GM21447 (cell line): ENCODE results near the gene MS4A15.
"Not testable (repeated sequence)": the region's sequence is repeated elsewhere in the genome, so short reads cannot be mapped to it uniquely, and the experiment has no call there.

Experiments
- ATAC-seq: cut with Tn5 transposase; IDR thresholded peaks from one replicate; pipeline ENCODE4 v1.9.1; 2021; ENCODE audit not compliant: unreplicated experiment

MS4A15 gene

DNA sequence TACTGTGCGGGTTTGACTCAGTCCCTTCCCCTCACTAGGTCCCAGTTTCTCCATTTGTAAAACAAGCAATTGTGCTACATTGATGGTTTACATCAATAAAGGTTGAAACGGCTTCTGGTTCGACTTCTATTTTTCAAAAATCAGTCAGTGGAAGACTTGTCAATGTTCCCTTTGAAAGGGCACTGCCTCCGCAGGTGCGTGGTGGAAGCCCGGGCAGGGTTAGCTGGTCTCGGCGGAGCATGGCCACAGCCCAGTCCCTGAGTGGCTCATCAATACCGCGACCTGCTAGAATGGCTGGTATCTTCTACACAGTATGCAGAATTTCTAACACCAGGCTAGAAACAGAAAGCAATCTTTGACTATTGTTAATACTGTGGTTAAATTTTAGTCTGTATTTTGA is 44.5 kb downstream of the MS4A15 start:
- ATAC-seq = no peak

DNA sequence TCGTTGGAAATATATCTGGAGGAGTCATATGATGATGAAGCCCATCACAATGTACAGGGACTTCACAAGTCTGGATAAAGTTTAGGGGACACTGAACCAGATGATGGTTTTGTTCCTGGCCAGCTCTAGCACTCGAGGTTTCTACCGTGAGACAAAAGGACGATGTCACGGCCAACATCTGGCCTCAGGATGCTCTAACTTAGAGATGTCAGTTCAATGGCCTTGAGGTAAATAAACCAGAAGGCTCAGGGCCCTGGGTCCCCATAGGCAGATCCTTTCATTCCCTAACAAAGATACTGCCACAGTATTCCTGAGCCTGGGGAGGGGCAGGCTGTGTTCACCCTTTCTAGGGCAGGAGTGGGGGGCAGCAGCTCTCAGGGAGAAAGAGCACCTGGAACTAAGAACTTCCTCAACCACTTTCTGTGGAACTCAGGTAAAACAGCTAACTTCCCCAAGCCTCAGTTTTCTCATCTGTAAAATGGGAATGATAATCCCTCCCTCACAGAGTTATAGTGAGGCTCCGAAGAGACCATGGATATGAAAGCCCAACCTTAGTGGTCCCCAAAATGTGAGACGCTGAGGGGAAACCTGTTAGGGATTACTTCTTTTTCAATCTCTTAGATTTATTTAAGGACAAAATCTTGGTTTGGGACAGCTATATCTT is 46.7 kb downstream of the MS4A15 start:
- no peak for ATAC-seq

DNA sequence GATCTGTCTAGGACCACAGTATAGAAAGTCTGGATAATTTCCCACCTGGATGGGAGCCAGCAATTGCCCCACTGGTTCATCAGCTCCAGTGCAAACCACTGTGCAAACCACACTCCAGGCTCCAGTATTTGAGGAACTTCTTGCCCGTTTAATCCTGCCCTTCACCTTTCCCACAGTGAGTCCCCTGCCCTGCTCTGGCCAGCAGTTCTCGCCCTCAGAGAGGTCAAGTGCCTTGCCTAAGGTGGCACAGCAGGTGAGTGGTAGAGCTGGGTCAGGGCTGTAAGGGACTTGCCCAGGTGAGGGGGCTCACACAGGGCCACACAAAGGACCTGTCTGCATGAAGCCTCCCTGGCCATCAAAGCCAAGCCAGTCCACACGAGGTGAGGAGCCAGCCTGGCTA is 52.6 kb downstream of the MS4A15 start:
- ATAC-seq = no peak

DNA sequence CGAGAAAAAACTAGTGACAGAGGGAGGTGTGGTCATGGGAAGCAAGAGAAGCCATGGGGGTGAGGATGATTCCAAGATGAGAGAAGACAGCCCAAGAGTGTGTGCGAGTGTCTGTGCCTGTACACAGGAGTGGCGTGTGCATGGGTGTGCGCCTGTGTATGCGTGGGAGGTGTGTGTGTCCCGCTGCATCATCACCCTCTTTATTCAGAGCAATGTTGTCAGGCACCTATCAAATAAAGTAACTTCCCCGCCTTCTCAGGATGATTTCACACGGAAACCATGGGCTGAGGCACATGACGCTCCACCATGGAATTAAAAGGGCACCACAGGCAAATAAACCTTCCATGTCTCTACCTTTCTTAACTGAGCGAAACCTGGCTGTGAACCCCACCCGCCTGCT is 53.0 kb downstream of the MS4A15 start:
- ATAC-seq = no peak

DNA sequence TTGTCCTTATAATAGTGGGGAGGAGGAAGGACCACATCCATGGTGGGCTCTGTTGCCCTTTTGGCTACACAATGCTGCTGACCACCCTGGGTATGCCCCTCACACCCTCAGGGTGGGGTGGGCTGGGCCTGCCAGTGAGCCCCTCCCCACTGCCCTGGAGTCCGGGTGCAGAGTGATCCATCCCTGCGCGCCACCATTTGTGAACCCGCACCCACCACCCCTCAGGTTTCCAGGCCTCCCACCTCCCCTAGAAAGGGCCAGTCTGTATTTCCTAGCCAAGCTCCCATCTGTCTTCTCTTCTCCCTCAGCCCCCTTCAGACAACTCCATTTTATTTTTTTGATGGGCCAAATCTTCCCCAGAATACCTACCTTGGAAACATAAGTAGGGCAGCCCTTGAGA is 53.5 kb downstream of the MS4A15 start:
- ATAC-seq = no peak

DNA sequence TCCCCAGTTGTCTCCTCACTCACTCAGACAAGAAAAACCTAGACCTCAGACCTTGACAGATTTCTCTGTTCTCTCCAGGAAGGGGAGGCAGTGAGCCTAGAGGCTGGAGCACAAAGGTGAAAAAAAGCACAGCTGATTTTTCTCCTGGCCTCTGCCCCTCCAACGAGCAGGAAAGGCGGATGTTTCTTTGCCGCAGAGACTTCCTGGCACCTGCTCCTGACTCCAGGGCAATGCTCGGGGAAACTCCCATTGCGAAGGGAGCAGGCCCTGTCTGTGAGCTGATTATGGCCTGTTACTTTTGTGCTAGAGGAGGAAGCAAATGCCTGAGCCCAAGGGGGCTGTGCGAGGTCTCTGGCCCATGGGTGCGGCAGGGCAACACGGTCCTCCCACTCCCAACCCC is 53.9 kb downstream of the MS4A15 start:
- no peak for ATAC-seq

DNA sequence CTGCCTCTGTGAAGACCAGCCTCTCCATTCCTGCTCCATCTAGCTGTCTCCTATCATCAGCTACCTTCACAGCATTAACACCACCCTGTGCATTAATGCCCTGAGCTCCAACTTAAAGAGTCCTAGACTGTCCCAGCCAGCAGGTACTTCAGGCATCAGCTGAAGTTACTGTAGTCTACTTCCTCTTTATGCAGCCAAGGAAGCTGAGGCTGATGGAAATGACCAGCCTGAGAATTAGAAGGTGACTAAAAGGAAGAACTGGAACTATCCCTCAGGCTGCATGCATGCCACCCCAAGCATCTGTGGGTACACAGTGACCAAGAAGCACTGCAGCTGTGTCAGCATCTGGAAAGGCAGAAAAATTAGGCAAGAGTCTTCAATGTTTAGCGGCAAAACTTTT is 56.7 kb downstream of the MS4A15 start:
- no peak for ATAC-seq

DNA sequence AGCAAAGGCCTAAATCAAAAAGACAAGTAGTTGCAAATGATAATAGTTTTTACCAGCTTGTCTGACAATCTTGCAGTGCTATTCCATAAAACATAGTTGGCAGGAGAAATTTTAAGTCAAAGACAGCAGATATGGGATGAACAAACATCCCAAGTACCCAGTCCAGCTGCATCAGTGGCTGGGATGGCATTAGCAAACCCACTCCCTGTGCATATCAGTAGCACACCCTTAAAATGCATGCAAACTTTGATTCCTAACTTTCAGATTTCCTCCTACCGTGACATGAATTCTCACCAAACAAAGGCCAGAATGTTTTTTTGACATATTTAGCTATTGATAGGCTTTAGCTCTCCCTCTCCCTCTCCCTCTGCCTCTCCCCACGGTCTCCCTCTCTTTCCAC is 57.4 kb downstream of the MS4A15 start:
- no peak for ATAC-seq

DNA sequence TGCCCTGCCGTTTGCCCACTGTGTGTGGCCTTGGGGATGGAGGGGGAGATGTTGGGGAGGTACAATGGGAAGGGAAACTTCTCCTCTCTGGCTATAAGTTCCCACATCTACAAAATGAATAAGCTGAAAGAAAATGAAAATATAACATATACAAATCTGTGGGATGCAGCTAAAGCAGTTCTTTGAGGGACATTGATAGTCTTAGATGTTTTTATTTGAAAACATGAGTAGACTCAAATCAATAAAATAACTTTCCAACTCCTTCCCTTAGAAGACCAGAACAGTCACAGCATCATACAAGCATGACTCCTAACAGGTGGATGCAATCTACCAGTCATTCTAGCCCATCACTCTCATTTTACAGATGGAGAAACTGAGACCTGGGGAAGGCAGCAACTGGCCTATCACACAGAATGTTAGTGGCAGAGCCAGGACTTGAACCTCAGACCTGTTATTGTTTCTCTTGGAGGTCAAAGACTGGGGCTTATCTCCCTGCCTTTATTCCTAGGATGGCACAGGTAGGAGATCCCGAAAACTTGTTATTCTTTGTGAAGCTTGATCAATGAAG is 60.0 kb downstream of the MS4A15 start:
- no peak for ATAC-seq

DNA sequence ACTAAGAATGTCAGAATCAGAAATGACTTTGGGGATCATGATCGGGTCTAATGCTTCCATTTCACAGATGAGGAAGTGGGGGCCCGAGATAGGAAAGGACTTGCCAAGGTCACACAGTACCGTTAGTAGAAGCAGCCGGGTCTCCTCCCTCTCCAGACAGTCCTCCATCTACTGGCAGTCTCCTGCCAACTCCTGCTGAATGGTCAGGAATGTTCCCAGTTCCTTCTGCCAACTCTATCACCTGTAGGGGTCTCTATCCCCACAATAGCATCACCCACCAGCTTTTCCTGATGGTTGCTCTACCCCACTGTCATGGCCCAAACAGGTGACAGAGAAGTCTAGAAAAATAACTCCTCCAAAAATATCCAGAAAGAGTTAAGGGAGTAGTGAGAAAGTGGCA is 61.4 kb downstream of the MS4A15 start:
- ATAC-seq = no peak

DNA sequence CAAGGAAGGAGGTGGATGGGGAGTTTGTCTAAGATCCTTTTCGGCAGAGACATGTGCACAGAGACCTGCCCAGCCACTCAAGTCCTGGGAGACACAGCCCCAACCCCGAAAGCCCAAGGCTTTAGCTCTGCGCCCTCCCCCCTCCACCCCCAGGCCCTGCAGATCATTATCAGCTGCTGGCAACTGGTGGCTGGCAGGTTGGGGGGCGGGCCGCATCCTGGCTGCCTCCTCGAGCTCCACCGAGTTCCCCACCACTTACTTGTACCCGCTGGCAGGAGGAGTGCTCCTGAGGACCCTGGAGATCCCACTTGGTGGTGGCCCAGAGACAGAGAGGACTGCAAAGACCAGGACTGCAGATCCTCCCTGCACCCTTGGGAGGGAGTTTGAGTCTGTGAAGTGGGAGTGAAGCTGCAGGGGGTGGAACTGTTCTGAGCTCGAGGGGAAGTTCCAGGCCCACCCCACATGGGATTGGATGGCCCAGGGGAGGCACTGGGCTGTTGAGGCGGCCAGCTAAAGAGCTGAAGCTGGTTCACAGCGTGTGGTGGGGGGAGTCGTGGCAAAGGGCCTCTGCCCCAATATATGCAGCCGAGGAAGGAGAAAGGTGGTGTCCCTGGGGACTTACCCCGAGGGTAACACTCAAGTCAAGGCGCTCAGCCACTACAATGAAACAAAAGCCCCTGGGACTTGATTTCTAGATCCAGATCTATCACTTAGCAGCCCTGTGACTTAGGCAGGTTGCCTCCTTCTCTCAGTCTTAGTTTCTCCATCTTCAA is 65.3 kb downstream of the MS4A15 start:
- ATAC-seq = no peak

DNA sequence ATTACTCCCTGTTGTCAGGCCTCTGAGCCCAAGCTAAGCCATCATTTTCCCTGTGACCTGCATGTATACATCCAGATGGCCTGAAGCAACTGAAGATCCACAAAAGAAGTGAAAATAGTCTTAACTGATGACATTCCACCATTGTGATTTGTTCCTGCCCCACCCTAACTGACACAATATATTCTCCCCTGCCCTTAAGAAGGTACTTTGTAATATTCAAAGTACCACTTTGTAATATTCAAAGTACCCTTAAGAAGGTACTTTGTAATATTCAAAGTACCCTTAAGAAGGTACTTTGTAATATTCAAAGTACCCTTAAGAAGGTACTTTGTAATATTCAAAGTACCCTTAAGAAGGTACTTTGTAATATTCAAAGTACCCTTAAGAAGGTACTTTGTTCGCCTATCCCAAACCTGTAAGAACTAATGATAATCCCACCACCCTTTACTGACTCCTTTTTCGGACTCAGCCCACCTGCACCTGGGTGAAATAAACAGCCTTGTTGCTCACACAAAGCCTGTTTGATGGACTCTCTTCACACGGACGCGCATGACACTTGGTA is 67.2 kb downstream of the MS4A15 start:
- ATAC-seq = not testable (repeated sequence)

DNA sequence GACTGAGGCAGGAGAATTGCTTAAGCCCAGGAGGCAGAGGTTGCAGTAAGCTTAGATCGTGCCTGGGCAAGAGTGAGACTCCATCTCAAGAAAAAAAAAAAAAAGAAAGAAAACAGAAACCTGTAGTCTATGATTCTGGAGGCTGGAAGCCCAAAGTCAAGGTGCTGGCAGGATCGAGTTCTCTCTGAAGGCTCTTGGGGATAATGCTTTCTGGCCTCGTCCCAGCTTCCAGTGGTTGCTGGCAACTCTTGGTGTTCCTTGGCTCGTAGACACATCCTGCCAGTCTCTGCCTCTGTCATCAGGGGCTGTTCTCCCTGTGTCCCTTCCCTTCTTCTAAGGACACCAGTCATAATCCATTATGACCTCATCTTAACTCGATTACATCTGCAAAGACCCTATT is 68.5 kb downstream of the MS4A15 start:
- no peak for ATAC-seq

DNA sequence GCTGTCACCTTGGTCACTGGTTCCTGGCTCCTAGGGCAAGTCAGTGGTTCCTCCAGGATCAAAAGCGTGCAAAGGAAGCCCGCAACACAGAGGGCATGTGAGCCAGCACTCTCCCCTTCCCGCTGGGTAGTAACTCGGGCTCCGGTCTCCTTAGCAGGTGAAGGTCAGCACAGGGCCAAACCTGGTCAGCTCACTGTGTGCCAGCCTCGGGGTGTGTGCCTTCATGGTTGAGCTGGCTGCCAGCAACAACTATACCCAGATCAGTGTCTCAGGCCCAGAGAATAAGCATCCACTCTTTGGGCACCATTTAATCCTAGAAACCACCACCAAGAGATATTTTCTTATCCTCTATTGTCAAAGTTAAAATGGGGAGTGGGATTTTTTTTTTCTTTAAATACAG is 69.1 kb downstream of the MS4A15 start:
- ATAC-seq = no peak
